Ectodermal cell (in vitro differentiated cells): Measurements from ENCODE around the gene S100A16. TPM values are rescaled to one million over a fixed set of nuclear protein-coding genes. Genes with fewer than 3 reads are reported as not detected.
A peak's percentile ranks its signal among the peaks of the same experiment; 100 is the strongest.

Source experiments
- H3K27ac ChIP-seq: 2 replicates; pipeline ENCODE4 v1.7.0; 2013; ENCODE audit warnings: mild to moderate bottlenecking, low read depth, low read length; ENCODE audit not compliant: insufficient read depth, poor library complexity, severe bottlenecking
- H3K27me3 ChIP-seq: 2 replicates; pipeline ENCODE4 v1.7.0; 2013; ENCODE audit warnings: mild to moderate bottlenecking, low read length; ENCODE audit not compliant: insufficient read depth, control insufficient read depth, poor library complexity, severe bottlenecking
- H3K36me3 ChIP-seq: one replicate; pipeline ENCODE4 v1.7.0; 2013; ENCODE audit warnings: low read length; ENCODE audit not compliant: control insufficient read depth, insufficient read depth
- H3K4me1 ChIP-seq: one replicate; pipeline ENCODE4 v1.7.0; 2013; ENCODE audit warnings: low read length; ENCODE audit not compliant: control insufficient read depth, insufficient read depth
- H3K4me3 ChIP-seq: 2 replicates; pipeline ENCODE4 v1.7.0; 2013; ENCODE audit warnings: low read depth, low read length, control low read depth; ENCODE audit not compliant: insufficient read depth
- H3K9me3 ChIP-seq: 2 replicates; pipeline ENCODE4 v1.7.0; 2013; ENCODE audit warnings: mild to moderate bottlenecking, low read length, moderate library complexity; ENCODE audit not compliant: control insufficient read depth
- WGBS, 2 experiments: methylation state at CpG; one replicate each; pipeline ENCODE4 v1.1.7; 2013; ENCODE audit warnings: missing lambda C conversion rate in 2 of 2; 5-methylcytosine and 5-hydroxymethylcytosine counted together
- polyA plus RNA-seq, 4 experiments: library from polyadenylated mRNA; stranded (reverse); fragments of 50-300 nt; gene quantifications; one replicate each; pipeline ENCODE4 v1.2.3, GENCODE V29; 2013

S100A16 gene
- 12.9 TPM for polyA plus RNA-seq (2013, experiment 1 of 4)
- 11.4 TPM for polyA plus RNA-seq (2013, experiment 2 of 4)
- 12.5 TPM for polyA plus RNA-seq (2013, experiment 3 of 4)
- 14.6 TPM for polyA plus RNA-seq (2013, experiment 4 of 4)

DNA sequence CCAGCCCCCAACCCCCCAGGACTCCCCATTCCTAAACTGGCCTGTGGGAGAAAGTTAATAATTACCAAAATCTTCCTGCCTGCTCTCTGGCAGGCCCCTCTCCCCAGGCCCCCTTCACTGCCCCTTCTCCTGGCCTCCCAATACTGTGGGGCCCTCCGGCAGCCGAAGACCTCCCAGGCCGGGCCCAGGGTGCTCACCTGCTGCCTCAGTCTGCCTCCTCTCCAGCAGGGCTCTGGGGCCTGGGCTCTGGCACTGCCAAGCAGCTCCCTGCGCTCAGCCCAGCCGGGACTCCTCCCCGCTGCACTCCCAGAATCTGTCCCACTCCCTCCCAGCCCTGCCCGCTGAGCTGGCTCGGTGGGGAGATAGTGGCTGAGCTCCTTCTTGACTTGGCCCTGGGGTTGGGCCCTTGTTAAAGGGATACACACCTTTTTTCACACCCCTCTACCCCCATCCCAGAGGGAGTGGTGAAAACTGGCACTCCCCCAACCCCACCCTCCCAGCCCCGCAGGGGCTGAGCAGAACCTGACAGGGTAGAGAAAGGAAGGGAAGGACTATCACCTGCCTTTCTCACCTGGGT lies at the start of gene S100A16:
TSS of gene S100A16 (minus strand) at position 383 of the 577 bp plus-strand sequence. CDS start 4,986 bp downstream, outside the sequence.
- no peaks in the 10 kb centered on the region for H3K27me3 ChIP-seq
- H3K36me3 ChIP-seq = no peaks in the 10 kb centered on the region
- H3K9me3 ChIP-seq = no peaks in the 10 kb centered on the region
- peaks cover 29% of the 10 kb centered on the region for H3K4me1 ChIP-seq
- peak within 1 kb of the TSS; percentile 15 for H3K4me3 ChIP-seq
- WGBS, 2 experiments = 31 to 33% methylated on average over 9 of the region's 9 CpGs
- H3K27ac ChIP-seq = no peak within 1 kb of the TSS

DNA sequence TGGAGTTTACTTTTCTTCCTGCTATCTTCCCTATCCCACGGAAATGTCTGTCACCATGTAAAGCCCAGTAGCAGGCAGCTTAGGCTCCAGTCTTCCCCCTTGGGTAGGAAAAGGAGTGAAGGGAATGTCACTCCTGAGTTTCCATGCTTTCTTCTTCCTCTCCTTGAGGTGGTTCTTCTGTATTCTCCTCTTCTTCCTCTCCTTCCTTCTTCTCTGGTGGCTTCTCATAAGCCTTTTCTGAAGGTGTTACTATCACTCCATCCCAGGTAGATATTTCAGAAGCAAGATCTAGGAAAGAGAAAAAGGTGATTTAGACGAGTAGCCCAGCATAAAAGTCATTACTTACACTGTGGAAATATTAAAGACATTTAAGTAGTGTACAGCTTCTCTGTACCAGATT lies 49.3 kb upstream of the S100A16 start:
- peaks cover 45% of the 10 kb centered on the region for H3K36me3 ChIP-seq
- no peaks in the 10 kb centered on the region for H3K9me3 ChIP-seq

GRCh38 chr1:153661111-153661708 lies 48.3 kb upstream of the S100A16 start:
- Histone ChIP-seq H3K27me3 (no peaks in the 10 kb centered on the region), H3K9me3 (no peaks in the 10 kb centered on the region), H3K4me1 (no peaks in the 10 kb centered on the region), H3K27ac (peak overlapping the region; percentile 22), H3K4me3 (no peak overlapping the region), H3K36me3 (peaks cover 39% of the 10 kb centered on the region)
- 72 to 76% methylated on average over 9 of the region's 9 CpGs for WGBS, 2 experiments

More for the DNA sequence above, 49.3 kb upstream of the S100A16 start:
- H3K4me3 ChIP-seq = no peak overlapping the region
- H3K27me3 ChIP-seq = no peaks in the 10 kb centered on the region
- no peak overlapping the region for H3K27ac ChIP-seq
- 80 to 88% methylated on average over 1 of the region's 2 CpGs for WGBS, 2 experiments
- no peaks in the 10 kb centered on the region for H3K4me1 ChIP-seq

DNA sequence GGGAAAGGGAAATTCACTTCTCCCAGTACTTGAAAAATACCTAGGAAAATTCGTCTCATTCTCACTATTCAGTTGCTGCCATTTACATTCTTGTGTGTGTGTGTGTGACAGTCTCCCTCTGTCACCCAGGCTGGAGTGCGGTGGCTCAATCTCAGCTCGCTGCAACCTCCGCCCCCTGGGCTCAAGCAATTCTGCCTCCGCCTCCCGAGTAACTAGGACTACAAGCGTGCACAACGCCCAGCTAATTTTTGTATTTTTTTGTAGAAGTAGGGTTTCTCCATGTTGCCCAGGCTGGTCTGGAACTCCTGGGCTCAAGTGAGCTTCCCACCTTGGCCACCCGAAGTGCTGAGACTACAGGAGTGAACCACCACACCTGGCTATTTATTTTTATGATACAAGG lies 46.7 kb upstream of the S100A16 start:
- Histone ChIP-seq H3K9me3 (no peaks in the 10 kb centered on the region), H3K36me3 (peaks cover 24% of the 10 kb centered on the region), H3K27me3 (no peaks in the 10 kb centered on the region), H3K4me3 (peak overlapping the region; percentile 85), H3K27ac (no peak overlapping the region), H3K4me1 (no peaks in the 10 kb centered on the region)
- WGBS, 2 experiments = 89% methylated on average over 8 to 9 of the region's 9 CpGs

- no peaks in the 10 kb centered on the region for H3K4me1 ChIP-seq
- peak overlapping the region; percentile 85 for H3K4me3 ChIP-seq
- H3K27me3 ChIP-seq = no peaks in the 10 kb centered on the region
- 52 to 55% methylated on average over 8 of the region's 8 CpGs for WGBS, 2 experiments
- no peaks in the 10 kb centered on the region for H3K9me3 ChIP-seq
- no peak overlapping the region for H3K27ac ChIP-seq
- H3K36me3 ChIP-seq = peaks cover 19% of the 10 kb centered on the region
These were observed 46.2 kb upstream of the S100A16 start for GRCh38 chr1:153659175-153659534.

GRCh38 chr1:153658400-153659174 lies 45.6 kb upstream of the S100A16 start, which contains the start of gene SNAPIN:
Gene SNAPIN (plus strand): TSS chr1:153658703. CDS start chr1:153658744, 41 bp downstream.
- no peaks in the 10 kb centered on the region for H3K27me3 ChIP-seq
- 3% methylated on average over 53 of the region's 53 CpGs for WGBS, 2 experiments
- peaks cover 18% of the 10 kb centered on the region for H3K36me3 ChIP-seq
- peak within 1 kb of the TSS; percentile 85 for H3K4me3 ChIP-seq
- H3K9me3 ChIP-seq = no peaks in the 10 kb centered on the region
- peak within 1 kb of the TSS; percentile 61 for H3K27ac ChIP-seq
- H3K4me1 ChIP-seq = no peaks in the 10 kb centered on the region

DNA sequence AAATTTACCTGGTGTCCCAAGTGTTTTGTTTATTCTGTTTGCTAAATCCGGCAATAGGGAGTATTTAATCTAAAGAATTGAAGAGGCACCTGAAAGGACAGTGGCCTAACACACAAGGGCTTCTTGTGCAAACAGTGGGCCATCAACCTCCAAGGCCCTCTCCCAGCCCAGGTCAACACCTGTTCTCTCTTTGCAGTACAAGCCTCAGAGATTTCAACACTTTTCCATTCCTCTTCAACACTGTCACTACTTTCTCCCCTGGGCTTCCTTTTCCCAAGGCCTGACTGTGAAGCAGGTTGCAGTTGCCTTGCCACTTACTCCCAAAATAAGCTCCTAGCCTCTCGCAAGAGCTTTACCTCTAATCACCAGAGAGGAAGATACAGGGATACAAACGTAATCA lies 42.4 kb upstream of the S100A16 start:
- no peaks in the 10 kb centered on the region for H3K27me3 ChIP-seq
- 92 to 96% methylated on average over 3 of the region's 3 CpGs for WGBS, 2 experiments
- H3K4me1 ChIP-seq = no peaks in the 10 kb centered on the region
- H3K4me3 ChIP-seq = no peak overlapping the region
- H3K36me3 ChIP-seq = no peaks in the 10 kb centered on the region
- no peak overlapping the region for H3K27ac ChIP-seq
- no peaks in the 10 kb centered on the region for H3K9me3 ChIP-seq

GRCh38 chr1:153652805-153653500 lies 40.0 kb upstream of the S100A16 start:
- H3K4me1 ChIP-seq = no peaks in the 10 kb centered on the region
- 95 to 96% methylated on average over 3 of the region's 3 CpGs for WGBS, 2 experiments
- no peaks in the 10 kb centered on the region for H3K27me3 ChIP-seq
- H3K27ac ChIP-seq = no peak overlapping the region
- H3K9me3 ChIP-seq = no peaks in the 10 kb centered on the region
- no peak overlapping the region for H3K4me3 ChIP-seq
- H3K36me3 ChIP-seq = no peaks in the 10 kb centered on the region

DNA sequence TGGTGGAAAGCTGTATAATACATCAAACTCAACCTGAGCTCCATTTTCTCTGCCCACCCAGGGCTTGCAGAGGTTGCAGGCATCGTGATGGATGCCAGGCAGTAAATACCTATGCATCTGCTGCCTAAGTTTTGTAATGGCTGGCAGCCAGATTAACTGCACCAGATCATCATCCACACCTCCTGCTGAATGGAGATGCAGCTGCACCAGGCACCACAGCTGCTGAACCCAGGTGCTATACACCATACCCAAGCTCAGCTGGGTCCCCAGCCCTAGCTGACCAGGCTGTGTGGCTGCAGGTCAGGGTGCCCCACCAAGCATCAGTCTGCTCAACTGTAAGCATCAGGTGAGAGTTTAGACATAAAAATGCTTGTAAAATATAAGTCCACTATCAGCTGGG lies 38.8 kb upstream of the S100A16 start:
- Histone ChIP-seq H3K9me3 (no peaks in the 10 kb centered on the region), H3K27ac (no peak overlapping the region), H3K4me1 (no peaks in the 10 kb centered on the region), H3K4me3 (no peak overlapping the region), H3K27me3 (no peaks in the 10 kb centered on the region), H3K36me3 (no peaks in the 10 kb centered on the region)
- WGBS, 2 experiments = 94 to 96% methylated on average over 1 of the region's 1 CpG

- H3K4me1 ChIP-seq = no peaks in the 10 kb centered on the region
- H3K27ac ChIP-seq = no peak overlapping the region
- WGBS, 2 experiments = 92 to 93% methylated on average over 2 of the region's 2 CpGs
- no peak overlapping the region for H3K4me3 ChIP-seq
- H3K36me3 ChIP-seq = peaks cover 10% of the 10 kb centered on the region
- no peaks in the 10 kb centered on the region for H3K27me3 ChIP-seq
- no peaks in the 10 kb centered on the region for H3K9me3 ChIP-seq
These were observed 36.9 kb upstream of the S100A16 start for GRCh38 chr1:153649863-153650235.
